ENCODE measurements around the gene UPK2.
A peak's percentile ranks its signal among the peaks of the same experiment; 100 is the strongest.

DNA sequence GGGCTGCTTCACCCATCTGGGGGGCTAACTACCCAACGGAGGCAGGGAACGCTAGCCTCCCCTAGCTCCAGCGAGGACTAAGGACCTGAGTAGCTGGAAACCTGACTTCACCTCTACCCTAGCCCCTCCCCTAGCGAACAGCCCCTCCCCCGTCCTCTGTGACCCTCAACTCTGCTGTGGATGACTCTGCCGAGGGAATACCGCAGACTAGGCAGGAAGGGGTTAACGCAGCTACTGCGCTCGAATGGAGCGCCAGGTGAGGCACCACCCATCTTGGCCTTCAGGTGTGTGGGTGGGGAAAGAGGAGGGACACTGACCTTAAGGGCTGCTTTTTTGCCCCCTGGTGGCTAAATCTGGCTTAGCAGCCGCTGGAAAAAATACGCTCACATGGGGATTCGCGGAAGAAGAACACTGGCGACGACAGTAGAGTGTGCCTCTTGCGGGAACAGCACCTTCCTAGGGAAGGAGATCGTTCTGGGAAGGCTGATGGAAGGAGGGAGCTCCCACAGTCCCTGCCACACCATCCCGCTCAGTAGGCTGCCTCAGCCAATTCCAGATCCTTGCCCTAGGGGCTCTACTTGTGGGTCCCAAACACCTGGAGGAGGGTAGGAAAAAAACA is 25.9 kb upstream of the UPK2 start:
- TF ChIP-seq, protein P1, sequence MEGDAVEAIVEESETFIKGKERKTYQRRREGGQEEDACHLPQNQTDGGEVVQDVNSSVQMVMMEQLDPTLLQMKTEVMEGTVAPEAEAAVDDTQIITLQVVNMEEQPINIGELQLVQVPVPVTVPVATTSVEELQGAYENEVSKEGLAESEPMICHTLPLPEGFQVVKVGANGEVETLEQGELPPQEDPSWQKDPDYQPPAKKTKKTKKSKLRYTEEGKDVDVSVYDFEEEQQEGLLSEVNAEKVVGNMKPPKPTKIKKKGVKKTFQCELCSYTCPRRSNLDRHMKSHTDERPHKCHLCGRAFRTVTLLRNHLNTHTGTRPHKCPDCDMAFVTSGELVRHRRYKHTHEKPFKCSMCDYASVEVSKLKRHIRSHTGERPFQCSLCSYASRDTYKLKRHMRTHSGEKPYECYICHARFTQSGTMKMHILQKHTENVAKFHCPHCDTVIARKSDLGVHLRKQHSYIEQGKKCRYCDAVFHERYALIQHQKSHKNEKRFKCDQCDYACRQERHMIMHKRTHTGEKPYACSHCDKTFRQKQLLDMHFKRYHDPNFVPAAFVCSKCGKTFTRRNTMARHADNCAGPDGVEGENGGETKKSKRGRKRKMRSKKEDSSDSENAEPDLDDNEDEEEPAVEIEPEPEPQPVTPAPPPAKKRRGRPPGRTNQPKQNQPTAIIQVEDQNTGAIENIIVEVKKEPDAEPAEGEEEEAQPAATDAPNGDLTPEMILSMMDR (conservative IDR thresholded peaks at IDR 0.05): peak; percentile 96
- no peak for TF ChIP-seq ZFX (IDR thresholded peaks at IDR 0.05)

Data from C4-2B (cell line).